GM12865 (cell line): Measurements from ENCODE around the gene PPARA.
"Not testable (repeated sequence)": the region's sequence is repeated elsewhere in the genome, so short reads cannot be mapped to it uniquely, and the experiment has no call there.

Experiments
- DNase-seq: peaks from one replicate; pipeline ENCODE4 v3.0.0; 2010; ENCODE audit warnings: low read depth
- H3K4me3 ChIP-seq: 2 replicates; pipeline ENCODE4 v1.5.1; 2011; ENCODE audit warnings: mild to moderate bottlenecking, low read depth, low read length, control low read depth
- TF ChIP-seq, protein P1 (sequence below): IDR thresholded peaks from 2 replicates; pipeline ENCODE4 v1.5.1; 2011; ENCODE audit warnings: low read length, control low read depth, low read depth, inconsistent platforms; ENCODE audit not compliant: insufficient read depth; ENCODE audit errors: missing control alignments

PPARA gene

GRCh38 chr22:46187862-46188261, 37.5 kb downstream of the PPARA start:
- TF ChIP-seq, protein P1, sequence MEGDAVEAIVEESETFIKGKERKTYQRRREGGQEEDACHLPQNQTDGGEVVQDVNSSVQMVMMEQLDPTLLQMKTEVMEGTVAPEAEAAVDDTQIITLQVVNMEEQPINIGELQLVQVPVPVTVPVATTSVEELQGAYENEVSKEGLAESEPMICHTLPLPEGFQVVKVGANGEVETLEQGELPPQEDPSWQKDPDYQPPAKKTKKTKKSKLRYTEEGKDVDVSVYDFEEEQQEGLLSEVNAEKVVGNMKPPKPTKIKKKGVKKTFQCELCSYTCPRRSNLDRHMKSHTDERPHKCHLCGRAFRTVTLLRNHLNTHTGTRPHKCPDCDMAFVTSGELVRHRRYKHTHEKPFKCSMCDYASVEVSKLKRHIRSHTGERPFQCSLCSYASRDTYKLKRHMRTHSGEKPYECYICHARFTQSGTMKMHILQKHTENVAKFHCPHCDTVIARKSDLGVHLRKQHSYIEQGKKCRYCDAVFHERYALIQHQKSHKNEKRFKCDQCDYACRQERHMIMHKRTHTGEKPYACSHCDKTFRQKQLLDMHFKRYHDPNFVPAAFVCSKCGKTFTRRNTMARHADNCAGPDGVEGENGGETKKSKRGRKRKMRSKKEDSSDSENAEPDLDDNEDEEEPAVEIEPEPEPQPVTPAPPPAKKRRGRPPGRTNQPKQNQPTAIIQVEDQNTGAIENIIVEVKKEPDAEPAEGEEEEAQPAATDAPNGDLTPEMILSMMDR, result no peak

GRCh38 chr22:46192210-46192993, 42.1 kb downstream of the PPARA start:
- H3K4me3 ChIP-seq, result no peak overlapping the region
- TF ChIP-seq, protein P1, result no peak
- no peak for DNase-seq

More at GRCh38 chr22:46187862-46188261, 37.5 kb downstream of the PPARA start:
- DNase-seq, result no peak
- no peak overlapping the region for H3K4me3 ChIP-seq

- H3K4me3 ChIP-seq, result no peak overlapping the region
- TF ChIP-seq, protein P1, result no peak
- no peak for DNase-seq
Observed at GRCh38 chr22:46193898-46194310, 43.6 kb downstream of the PPARA start.

GRCh38 chr22:46195487-46196165, 45.3 kb downstream of the PPARA start:
- no peak for DNase-seq
- TF ChIP-seq, protein P1, result no peak
- H3K4me3 ChIP-seq, result no peak overlapping the region

DNA sequence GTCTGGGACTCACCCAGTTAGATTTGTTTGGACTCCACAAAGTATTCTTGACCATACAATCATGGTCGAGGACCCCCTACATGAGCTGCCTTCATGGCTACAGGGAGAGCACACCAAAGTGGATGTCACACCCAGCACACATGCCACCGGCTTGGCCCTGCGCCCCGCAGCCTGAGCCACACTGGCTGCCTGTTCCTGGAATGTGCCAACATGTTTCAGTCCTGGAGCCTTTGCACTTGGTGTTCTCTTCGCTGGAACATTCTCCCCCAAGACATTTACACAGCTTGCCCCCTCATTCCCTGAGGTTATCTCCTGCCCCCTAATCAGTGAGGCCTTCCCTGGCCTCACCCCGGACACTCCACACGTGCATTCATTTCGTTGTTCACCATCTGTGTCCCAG, 46.0 kb downstream of the PPARA start:
- no peak for DNase-seq
- TF ChIP-seq, protein P1, result no peak

DNA sequence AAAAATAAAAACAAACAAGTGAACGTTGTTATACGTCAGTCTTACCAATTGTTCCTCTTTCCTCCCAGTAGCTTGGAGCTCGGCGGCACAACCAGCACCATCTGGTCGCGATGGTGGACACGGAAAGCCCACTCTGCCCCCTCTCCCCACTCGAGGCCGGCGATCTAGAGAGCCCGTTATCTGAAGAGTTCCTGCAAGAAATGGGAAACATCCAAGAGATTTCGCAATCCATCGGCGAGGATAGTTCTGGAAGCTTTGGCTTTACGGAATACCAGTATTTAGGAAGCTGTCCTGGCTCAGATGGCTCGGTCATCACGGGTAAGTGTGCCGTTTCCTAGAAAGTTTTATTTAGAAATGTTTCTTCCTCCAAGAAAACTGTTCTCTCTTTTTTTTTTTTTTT, 47.9 kb downstream of the PPARA start:
- TF ChIP-seq, protein P1, result no peak
- no peak for DNase-seq
- no peak overlapping the region for H3K4me3 ChIP-seq

More for the DNA sequence above, 46.0 kb downstream of the PPARA start:
- H3K4me3 ChIP-seq, result no peak overlapping the region

- H3K4me3 ChIP-seq, DNase-seq: not testable (repeated sequence)
Observed at GRCh38 chr22:46198806-46199205, 48.5 kb downstream of the PPARA start.
